AG04450 (cell line): Measurements from ENCODE around the gene ZNF462. TPM values are rescaled to one million over a fixed set of nuclear protein-coding genes. Genes with fewer than 3 reads are reported as not detected.
"Not testable (repeated sequence)": the region's sequence is repeated elsewhere in the genome, so short reads cannot be mapped to it uniquely, and the experiment has no call there.

ENCODE experiments used
- CTCF ChIA-PET: fragments of 300-600, 350-600 bp; formaldehyde crosslinking; extraction: SDS; loops from one replicate; lab custom pipeline; 2022; ENCODE audit warnings: antibody characterized with exemption, inconsistent platforms; lab: Charles Lee
- POLR2A ChIA-PET: fragments of 350-600 bp; formaldehyde crosslinking; extraction: SDS; loops from one replicate; lab custom pipeline; 2021; ENCODE audit warnings: antibody characterized with exemption, inconsistent platforms; lab: Yijun Ruan, JAX
- DNase-seq: peaks from one replicate; pipeline ENCODE4 v3.0.0-alpha.2; 2011; ENCODE audit warnings: low read depth, low spot score
- H3K27ac ChIP-seq: one replicate; pipeline ENCODE4 v1.5.1; 2012; ENCODE audit warnings: low read depth, low read length, control low read depth
- H3K27me3 ChIP-seq: one replicate; pipeline ENCODE4 v1.6.0; 2012; ENCODE audit warnings: low read length; ENCODE audit not compliant: control insufficient read depth, insufficient read depth
- H3K4me3 ChIP-seq: 2 replicates; pipeline ENCODE4 v1.5.1; 2011; ENCODE audit warnings: mild to moderate bottlenecking, low read depth, low read length, control low read depth
- H3K9me3 ChIP-seq: 2 replicates; pipeline ENCODE4 v1.5.1; 2012; ENCODE audit warnings: low read length; ENCODE audit not compliant: control insufficient read depth, insufficient read depth
- polyA plus RNA-seq: library from polyadenylated mRNA; depleted of rRNA; stranded (reverse); fragments of >200 nt; gene quantifications from 2 replicates; pipeline ENCODE4 v1.2.3, GENCODE V29; 2011
- TF ChIP-seq, protein P1 (sequence below): IDR thresholded peaks from 2 replicates; pipeline ENCODE4 v1.5.1; 2011; ENCODE audit warnings: low read depth, low read length, control low read depth, inconsistent platforms

Gene ZNF462
- polyA plus RNA-seq, 1 experiment = 7.5 TPM

DNA sequence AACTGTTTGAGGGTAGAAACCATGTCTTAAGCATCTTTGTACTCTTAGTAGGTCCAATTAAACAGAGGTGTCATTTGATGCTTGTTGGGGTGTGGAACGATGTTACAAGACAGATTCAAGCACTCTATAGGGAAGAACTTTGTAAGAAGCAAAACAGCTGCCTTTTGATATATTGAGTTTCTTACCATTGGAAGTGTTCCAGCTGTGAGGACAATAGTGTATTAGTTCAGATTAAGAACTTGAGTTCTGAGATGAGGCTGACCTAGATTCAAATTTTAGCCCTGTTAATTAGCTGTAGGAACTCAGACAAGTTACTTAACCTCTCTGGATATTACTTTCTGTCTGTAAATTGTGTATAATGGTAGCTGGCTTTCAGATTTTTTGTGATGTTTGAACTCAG, 19.6 kb upstream of the ZNF462 start:
- Histone ChIP-seq H3K9me3 (no peaks in the 10 kb centered on the region; the same call in 1 of the 2 replicates), H3K27me3 (no peaks in the 10 kb centered on the region), H3K4me3 (no peak overlapping the region), H3K27ac (no peak overlapping the region)
- POLR2A ChIA-PET = no interaction called here
- no peak for DNase-seq
- TF ChIP-seq, protein P1, sequence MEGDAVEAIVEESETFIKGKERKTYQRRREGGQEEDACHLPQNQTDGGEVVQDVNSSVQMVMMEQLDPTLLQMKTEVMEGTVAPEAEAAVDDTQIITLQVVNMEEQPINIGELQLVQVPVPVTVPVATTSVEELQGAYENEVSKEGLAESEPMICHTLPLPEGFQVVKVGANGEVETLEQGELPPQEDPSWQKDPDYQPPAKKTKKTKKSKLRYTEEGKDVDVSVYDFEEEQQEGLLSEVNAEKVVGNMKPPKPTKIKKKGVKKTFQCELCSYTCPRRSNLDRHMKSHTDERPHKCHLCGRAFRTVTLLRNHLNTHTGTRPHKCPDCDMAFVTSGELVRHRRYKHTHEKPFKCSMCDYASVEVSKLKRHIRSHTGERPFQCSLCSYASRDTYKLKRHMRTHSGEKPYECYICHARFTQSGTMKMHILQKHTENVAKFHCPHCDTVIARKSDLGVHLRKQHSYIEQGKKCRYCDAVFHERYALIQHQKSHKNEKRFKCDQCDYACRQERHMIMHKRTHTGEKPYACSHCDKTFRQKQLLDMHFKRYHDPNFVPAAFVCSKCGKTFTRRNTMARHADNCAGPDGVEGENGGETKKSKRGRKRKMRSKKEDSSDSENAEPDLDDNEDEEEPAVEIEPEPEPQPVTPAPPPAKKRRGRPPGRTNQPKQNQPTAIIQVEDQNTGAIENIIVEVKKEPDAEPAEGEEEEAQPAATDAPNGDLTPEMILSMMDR = no peak
- CTCF ChIA-PET = no interaction called here

DNA sequence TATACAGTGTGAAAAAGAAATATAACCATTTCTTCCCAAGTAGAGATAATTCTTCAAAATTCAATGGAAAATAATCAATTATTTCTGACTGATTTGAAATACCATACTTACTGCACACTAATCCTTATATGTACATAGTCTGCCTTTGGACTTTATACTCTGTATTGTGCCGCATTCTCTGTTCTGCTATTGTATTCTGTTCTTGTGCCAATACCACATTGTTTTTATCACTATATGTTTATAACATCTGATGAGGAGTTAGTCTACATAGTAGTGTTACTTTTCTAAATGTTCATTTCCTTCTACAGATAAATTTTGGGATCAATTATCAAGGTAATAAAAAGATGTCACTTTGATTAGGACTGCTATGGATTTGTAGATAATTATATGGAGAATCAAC, 16.7 kb upstream of the ZNF462 start:
- Histone ChIP-seq H3K9me3 (no peaks in the 10 kb centered on the region; the same call in 1 of the 2 replicates), H3K27ac (no peak overlapping the region), H3K27me3 (no peaks in the 10 kb centered on the region), H3K4me3 (no peak overlapping the region)
- ChIA-PET POLR2A (no interaction called here), CTCF (no interaction called here)
- no peak for DNase-seq
- TF ChIP-seq, protein P1 = no peak

DNA sequence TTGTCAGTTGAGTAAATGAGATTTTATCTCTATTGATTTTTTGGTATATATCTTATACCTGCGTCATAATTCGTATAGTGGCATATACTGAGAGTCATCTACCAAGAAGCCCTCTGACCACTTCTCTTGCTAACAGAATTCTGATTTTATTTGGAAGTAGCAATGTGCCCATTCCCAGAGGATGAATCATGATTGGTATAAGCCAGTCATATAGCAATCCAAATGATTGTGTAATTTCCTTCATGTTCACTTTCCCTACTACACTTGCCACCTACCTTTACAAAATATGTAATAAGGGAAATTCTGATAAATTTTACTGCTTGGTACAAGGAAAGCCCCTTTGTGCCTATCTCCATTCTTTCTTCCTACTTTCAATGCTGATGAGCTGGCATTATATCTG, 16.1 kb upstream of the ZNF462 start:
- POLR2A ChIA-PET = no interaction called here
- TF ChIP-seq, protein P1 = no peak
- Histone ChIP-seq H3K4me3 (no peak overlapping the region), H3K9me3 (no peaks in the 10 kb centered on the region; the same call in 1 of the 2 replicates), H3K27me3 (no peaks in the 10 kb centered on the region), H3K27ac (no peak overlapping the region)
- no peak for DNase-seq
- CTCF ChIA-PET = no interaction called here

DNA sequence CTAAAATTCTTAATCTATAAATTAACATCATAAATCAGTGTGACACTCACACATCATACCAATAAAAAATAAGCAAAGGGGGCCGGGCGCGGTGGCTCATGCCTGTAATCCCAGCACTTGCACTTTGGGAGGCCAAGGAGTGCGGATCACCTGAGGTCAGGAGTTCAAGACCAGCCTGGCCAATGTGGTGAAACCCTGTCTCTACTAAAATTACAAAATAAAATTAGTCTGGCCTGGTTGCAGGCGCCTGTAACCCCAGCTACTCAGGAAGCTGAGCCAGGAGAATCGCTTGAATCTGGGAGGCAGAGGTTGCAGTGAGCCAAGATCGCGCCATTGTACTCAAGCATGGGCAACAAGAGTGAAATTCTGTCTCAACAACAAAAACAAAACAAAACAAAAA, 11.3 kb upstream of the ZNF462 start:
- DNase-seq, H3K27ac ChIP-seq, H3K9me3 ChIP-seq, H3K4me3 ChIP-seq, CTCF ChIA-PET, H3K27me3 ChIP-seq, POLR2A ChIA-PET: not testable (repeated sequence)

DNA sequence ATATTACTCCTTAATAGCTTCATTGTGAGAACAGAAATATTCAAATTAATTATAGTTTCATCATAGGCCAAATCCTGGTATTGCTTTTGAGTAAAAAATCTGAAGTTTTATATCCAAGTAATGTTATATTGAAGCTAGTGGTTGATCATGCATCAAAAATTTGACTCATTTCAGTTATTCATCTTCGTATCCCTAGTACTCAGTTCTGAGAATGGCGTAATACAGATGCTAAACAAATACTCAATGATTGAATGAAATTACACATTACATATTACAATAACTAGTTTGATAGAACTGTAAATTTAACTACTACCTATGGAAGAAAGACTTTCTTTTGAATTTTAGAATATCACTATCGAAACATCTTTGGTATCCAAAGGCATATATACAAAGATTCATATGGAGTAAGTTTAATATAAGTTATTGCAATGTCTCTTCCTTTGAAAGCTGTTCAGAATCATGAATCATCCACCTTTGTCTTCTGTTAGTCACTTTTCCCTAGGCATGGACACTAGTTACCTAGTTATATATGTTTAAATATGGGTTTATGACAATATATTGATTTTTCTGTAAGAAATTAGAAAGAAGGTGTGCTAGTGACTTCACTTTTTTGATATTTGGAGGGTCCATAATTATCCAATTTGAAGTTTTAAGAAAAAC, 5.0 kb upstream of the ZNF462 start:
- DNase-seq = no peak
- Histone ChIP-seq H3K9me3 (no peaks in the 10 kb centered on the region), H3K27me3 (peaks cover 11% of the 10 kb centered on the region), H3K4me3 (no peak overlapping the region), H3K27ac (no peak overlapping the region)
- CTCF ChIA-PET = no interaction called here
- POLR2A ChIA-PET = no interaction called here
- TF ChIP-seq, protein P1 = no peak
